Measurements from ENCODE around the gene MROH2B.

The MROH2B gene

DNA sequence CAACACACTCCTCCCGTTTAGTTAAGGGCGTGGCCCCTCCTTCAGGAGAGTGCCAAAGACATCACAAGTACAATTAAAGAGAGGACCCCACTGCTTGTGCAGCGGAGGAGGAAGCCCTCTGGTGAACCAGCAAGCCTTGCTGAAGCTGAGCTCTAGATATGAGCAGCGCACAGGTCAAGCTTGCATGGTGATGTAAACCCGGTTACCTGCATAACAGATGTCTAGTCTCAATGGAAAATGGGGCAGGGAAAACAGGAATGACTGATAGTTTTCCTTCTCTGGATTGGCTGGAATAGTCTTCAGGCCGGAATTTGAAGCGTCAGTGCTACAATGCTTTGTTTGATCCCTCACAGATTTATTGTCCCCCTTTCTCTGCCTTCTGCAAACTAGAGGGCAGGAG, 66.2 kb downstream of the MROH2B start:
- no peak for DNase-seq (ENCODE audit: extremely low spot score)
- ChIA-PET POLR2A (no interaction called here), CTCF (interaction anchor here (1.7 kb wide), 1 partner anchor 60 kb away, joined by 3 read pairs; no protein-coding TSS in a partner anchor)
- TF ChIP-seq, protein P1, sequence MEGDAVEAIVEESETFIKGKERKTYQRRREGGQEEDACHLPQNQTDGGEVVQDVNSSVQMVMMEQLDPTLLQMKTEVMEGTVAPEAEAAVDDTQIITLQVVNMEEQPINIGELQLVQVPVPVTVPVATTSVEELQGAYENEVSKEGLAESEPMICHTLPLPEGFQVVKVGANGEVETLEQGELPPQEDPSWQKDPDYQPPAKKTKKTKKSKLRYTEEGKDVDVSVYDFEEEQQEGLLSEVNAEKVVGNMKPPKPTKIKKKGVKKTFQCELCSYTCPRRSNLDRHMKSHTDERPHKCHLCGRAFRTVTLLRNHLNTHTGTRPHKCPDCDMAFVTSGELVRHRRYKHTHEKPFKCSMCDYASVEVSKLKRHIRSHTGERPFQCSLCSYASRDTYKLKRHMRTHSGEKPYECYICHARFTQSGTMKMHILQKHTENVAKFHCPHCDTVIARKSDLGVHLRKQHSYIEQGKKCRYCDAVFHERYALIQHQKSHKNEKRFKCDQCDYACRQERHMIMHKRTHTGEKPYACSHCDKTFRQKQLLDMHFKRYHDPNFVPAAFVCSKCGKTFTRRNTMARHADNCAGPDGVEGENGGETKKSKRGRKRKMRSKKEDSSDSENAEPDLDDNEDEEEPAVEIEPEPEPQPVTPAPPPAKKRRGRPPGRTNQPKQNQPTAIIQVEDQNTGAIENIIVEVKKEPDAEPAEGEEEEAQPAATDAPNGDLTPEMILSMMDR (IDR thresholded peaks at IDR 0.05; ENCODE audit: control extremely low read depth, extremely low read depth, low read depth, missing control alignments): no peak

DNA sequence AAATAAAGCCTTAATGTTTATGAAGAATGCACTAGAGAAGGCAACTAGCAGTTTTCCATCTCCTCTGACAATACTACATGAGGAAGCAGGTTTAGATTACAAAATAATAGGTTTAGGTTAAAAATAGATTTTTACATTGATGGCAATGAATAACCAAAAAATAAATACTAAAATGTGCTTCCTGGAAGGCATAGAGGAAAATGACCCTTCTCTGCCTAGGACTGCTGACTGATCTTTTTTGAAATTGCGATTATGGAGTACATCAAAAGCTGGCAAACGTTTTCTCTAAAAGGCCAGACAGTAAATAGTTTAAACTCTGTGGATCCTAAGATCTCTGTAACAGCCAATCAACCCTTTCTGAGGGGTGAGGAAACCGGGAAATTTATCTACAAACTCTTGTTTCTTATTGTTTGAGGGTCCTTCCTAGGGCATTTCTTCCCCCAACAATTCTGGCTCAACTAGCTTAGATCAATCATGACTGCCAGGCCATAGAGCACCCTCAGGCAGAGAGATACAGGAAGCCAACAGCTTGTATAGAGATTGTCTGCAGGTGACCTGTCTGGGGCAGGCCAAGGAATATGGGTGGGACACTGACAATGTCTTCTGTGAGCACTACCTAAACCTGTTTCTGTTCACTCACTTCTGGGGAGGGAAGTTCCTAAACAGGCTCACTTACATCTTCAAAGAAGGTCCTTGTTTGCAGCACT, 67.3 kb downstream of the MROH2B start:
- TF ChIP-seq, protein P1 (IDR thresholded peaks at IDR 0.05; ENCODE audit: control extremely low read depth, extremely low read depth, low read depth, missing control alignments): no peak
- CTCF ChIA-PET: no interaction called here

DNA sequence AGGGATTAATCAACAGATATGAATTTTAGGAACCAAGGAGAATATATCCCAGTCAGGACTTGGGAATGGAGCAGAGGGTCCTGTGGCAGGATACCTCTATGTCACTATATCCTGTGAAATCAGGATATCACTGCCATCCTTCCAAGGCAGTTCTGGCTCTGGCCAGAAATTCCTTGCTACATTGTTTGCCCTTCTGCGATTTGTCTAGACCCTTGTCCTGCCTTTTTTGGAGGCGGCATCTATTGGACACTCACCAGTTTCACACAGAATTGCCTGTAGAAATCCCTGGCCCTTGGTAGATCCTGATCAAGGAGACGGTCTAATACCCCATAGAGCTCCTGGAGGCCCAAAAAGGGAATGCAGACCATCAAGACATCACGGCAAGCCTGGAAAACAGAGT, 71.2 kb downstream of the MROH2B start:
- ChIA-PET POLR2A (no interaction called here), CTCF (no interaction called here)
- TF ChIP-seq, protein P1 (IDR thresholded peaks at IDR 0.05; ENCODE audit: control extremely low read depth, extremely low read depth, low read depth, missing control alignments): no peak
- DNase-seq (ENCODE audit: extremely low spot score): no peak

More for the DNA sequence above, 67.3 kb downstream of the MROH2B start:
- no peak for DNase-seq (ENCODE audit: extremely low spot score)
- POLR2A ChIA-PET: no interaction called here

DNA sequence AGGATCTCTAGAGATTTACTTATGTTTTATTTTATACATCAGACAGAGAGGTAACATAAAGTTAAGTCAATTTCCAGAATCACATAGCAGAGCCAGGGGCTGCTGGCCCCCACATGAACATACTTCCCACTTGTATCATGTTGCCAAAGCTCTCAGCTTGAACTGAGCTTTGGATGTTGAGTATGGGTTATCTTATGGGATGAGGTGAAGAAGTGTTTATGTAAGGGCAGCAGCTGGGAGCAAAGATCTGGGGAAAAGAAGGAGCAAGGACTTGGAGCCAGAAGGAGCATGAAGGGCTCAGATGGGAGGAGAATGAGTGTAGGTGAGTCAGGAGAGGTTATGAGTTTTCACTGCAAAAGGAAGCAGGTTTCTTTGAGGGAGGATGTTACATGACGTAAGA, 72.0 kb downstream of the MROH2B start:
- ChIA-PET CTCF (no interaction called here), POLR2A (no interaction called here)
- no peak for DNase-seq (ENCODE audit: extremely low spot score)
- TF ChIP-seq, protein P1 (IDR thresholded peaks at IDR 0.05; ENCODE audit: control extremely low read depth, extremely low read depth, low read depth, missing control alignments): no peak

DNA sequence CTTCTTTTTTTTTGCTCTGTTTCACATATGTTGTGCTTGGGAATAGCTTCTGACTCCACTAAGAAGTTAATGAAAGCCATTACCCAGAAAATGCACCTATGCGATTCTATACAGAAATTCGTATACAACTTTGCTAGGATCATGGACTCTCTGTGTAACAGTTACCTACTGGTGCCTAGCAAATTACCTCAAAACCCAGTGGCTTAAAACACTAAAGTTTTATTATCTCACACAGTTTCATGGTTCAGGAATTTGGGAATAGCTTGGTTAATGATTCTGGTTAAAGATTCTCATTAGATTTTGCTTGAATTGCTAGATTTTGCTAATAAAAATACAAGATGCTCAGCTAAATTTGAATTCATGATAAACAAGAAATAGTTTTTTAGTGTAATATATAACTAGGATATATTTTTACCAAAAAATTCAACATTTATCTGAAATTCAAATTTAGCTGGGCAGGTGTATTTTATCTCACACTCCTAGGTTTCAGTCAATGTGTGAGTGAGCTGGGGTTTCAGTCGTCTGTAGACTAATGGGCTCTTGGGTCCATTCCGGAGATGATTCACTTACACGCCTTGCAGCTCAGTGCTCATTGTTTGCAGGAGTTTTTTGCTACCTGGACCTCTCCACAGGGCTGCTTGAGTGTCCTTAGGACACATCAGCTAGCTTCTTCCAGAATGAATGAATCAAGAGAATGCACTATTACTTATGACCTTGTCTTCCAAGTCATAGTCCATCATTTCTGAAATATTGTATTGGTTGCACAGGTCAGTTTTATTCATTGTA, 75.1 kb downstream of the MROH2B start:
- no peak for DNase-seq (ENCODE audit: extremely low spot score)
- ChIA-PET POLR2A (no interaction called here), CTCF (no interaction called here)
- TF ChIP-seq, protein P1 (IDR thresholded peaks at IDR 0.05; ENCODE audit: control extremely low read depth, extremely low read depth, low read depth, missing control alignments): no peak

DNA sequence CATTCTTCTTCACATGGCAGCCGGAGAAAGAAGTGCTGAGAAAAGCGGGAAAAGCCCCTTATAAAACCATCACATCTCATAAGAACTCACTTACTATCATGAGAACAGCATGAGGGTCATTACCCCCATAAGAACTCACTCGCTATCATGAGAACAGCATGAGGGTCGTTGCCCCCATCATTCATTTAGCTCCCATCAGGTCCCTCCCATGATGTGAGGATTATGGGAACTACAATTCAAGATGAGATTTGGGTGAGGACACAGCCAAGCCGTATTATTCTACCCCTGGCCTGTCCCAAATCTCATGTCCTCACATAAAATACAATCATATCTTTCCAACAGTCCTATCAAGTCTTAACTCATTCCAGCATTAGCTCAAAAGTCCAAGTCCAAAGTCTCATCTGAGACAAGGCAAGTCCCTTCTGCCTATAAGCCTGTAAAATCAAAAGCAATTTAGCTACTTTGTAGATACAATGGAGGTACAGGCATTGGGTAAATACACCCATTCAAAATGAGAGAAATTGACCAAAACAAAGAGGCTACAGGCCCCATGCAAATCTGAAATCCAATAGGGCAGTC, 79.1 kb downstream of the MROH2B start:
- ChIA-PET POLR2A (no interaction called here), CTCF (no interaction called here)

More for the DNA sequence above, 79.1 kb downstream of the MROH2B start:
- no peak for DNase-seq (ENCODE audit: extremely low spot score)
- TF ChIP-seq, protein P1 (IDR thresholded peaks at IDR 0.05; ENCODE audit: control extremely low read depth, extremely low read depth, low read depth, missing control alignments): no peak

Measured in GM10248 (cell line).